DMS 273 (cell line): Measurements from ENCODE around the gene TNP2.

ENCODE experiments used
- DNase-seq: peaks from one replicate; lab custom pipeline; 2025; ENCODE audit not compliant: unreplicated experiment; lab: John Stamatoyannopoulos, UW

Gene TNP2

GRCh38 chr16:11278681-11279628 is 9.8 kb upstream of the TNP2 start:
- no peak for DNase-seq

DNA sequence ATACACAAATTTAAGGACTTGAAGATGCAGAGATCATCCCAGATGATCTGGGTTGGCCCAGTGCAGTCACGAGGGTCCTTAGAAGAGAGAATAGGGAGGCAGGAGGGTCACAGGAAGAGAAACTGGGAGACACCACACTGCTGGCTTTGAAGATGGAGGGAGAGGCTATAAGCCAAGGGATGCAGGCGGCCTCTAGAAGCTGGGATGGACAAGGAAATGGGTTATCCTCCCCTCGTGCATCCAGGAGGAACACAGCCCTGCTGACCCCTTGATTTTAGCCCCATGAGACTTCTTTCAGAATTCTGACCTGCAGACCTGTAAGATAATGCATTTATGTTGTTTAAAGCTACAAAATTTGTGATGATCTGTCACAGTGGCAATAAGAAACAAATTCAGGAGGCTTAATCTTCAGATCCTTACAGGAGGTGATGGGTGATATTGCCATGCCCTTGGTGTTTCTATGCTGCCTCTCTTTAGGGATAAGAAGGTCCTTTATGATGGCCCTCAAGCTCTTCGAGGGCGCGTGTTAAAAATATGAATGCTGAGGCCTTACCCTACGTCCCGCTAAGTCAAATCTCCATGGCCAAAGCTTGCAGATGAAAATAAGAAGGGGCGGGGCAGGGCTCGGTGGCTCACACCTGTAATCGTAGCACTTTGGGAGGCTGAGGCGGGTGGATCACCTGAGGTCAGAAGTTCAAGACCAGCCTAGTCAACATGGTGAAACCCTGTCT is 8.6 kb upstream of the TNP2 start:
- DNase-seq: no peak

DNA sequence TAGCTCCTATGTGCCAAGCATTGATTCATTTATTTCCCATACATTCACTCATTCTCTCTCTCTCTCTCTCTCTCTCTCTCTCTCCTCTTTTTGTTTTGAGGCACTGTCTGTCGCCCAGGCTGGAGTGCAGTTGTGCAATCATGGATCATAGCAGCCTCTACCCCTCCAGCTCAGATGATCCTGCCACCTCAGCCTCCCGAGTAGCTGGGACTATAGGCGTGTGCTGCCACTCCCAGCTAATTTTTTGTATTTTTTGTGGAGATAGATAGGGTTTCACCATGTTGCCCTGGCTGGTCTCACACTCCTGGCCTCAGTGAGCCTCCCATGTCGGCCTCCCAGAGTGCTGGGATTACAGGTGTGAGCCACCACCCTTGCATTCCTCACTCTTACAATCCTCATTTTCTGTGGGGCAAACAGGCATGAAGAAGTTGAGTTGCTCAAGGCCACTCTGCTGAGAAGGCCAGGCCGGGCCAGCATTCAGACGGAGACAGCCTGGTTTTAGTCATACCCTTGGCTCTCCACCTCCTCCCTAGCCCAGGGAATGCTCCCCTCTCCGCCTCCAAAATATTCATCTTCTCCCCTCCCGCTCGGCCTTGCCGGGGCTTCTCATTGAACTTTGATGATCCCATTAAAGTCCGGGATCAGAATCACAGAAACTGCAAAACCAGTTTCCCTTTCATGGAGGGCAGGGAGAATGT is 7.9 kb upstream of the TNP2 start:
- no peak for DNase-seq

GRCh38 chr16:11276143-11276895 is 7.2 kb upstream of the TNP2 start, which contains the start of gene PRM2:
PRM2 (minus strand) TSS chr16:11276480; CDS start chr16:11276370, 110 bp downstream.
- DNase-seq: no peak

DNA sequence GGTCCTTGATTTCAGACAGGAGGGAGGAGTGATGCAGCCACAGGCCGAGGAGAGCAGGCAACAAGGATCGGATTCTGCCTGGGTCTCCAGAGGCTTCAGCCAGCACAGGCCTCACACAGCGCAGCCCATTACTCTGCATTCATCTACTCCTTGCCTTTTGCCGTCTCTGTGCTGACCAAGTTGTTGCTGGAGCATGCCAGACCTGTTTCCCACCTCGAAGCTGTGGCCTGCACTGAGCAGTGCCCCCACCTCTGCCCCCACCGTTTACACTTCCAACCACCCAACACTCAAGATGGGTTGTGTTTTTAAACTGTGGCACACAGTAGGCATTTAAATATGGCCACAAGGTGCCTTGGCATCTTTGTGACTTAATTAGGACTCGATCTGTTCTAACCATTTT is 5.8 kb upstream of the TNP2 start:
- no peak for DNase-seq

- no peak for DNase-seq
Observed at GRCh38 chr16:11273721-11274324, 4.7 kb upstream of the TNP2 start.

- no peak for DNase-seq
Observed at GRCh38 chr16:11272921-11273720, 4.0 kb upstream of the TNP2 start, which contains the start of gene PRM3. PRM3 (minus strand) TSS chr16:11273629; CDS start chr16:11273595, 34 bp downstream.

DNA sequence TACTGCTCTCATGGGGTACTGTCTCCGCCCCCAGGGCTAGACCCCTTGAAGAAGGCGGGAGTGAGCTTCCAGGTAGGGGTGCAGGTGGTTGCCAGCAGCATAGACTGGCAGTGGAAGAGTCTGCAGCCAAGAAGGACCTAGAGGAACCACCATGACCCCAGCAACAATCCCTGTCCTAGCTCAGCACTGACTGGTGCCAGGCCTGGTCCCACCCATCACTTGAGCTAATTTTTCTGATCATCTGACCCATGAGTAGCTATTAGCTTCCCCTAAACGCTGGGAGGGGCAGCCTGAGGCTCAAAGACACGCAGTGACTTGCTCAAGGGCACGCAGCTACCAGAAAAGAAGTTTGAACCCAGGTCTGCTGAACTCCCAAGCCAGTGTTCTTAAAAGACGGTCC is 3.4 kb upstream of the TNP2 start:
- no peak for DNase-seq

DNA sequence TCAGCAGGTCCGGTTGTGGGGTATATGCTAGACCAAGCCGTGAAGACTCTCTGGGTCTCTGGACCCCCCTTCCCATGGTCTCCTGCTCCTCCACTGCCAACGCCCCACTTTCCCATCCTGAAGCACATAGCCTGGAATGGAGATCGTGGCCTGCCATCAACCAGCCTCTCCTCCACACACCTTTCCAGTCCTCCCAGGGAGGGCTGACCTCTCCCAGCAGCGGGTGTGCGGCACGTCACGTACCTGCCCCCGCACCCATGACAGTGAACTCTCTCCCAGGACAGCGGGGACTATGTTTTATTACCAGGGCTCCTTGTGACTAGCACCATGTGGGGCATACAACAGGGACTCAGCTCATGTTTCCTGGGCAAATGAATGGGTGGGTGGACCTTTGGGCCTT is 2.5 kb upstream of the TNP2 start:
- no peak for DNase-seq

DNA sequence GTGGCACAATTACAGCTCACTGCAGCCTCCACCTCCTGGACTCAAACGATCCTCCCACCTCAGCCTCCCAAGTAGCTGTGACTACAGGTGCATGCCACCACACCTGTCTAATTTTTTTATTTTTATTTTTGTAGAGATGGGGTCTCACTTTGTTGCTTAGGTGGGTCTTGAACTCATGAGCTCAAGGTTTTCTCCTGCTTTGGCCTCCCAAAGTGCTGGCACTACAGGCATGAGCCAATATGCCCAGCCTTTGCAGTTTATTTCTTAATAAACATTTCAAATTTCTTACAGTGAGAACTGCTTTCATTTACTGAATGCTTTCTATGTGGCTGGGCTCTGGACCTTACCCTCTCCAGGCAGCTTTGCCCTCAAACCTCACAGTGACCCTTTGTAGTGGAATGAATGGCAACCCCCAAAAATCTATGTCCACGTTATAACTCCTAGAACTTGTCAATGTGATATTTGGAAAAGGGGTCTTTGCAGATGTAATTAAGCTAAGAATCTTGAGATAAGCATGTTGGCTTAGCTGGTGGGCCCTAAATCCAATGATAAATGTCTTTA is 1.6 kb upstream of the TNP2 start:
- DNase-seq: no peak

- DNase-seq: no peak
Observed at GRCh38 chr16:11265124-11265523, 4.0 kb downstream of the TNP2 start.

- DNase-seq: no peak
Observed at GRCh38 chr16:11264155-11264832, 4.8 kb downstream of the TNP2 start.

DNA sequence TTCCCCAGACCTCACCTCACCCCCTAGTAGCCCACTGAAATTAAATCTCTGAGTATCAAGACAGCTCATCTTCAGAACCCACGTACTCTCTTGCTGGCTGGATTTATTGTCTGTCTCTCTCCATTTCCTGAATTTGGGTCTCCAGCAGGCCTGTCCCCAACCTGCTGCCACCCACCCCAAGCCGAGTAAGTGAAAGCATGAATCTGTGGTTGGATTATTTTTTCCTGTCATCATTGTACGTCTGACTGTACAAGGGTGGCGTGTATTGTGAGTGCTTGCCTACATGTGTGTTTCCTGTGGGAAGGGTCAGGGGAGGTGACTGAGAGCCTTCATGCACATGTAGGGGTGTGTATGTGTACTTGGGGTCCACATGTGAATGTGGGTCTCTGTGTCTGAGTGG is 5.4 kb downstream of the TNP2 start:
- no peak for DNase-seq

DNA sequence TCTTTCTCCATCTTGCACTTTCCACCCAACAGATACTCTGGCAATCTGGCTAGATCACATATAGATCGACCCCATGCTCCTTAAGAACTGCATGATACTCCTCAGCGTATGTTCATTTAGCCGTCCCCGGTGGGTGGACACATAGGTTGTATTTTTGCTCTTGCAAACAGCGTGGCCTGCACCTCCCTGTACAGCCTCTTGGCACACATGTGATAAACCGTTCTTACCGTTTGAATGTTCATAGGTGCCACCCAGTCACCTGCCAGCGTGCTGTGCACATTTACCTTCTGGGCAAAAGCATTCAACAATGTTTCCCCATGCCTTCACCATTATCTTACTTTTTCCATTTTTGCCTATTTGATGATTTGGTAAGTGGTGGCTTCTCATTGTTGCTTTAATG is 6.2 kb downstream of the TNP2 start:
- DNase-seq: no peak

- DNase-seq: no peak
Observed at GRCh38 chr16:11260596-11260966, 8.5 kb downstream of the TNP2 start.

- no peak for DNase-seq
Observed at GRCh38 chr16:11259655-11260595, 9.2 kb downstream of the TNP2 start.
